MM.1S (cell line): Measurements from ENCODE around the gene FAM180A.

ENCODE experiments used
- DNase-seq: peaks from one replicate; pipeline ENCODE4 v3.0.0-alpha.2; 2015
- H2AFZ ChIP-seq: fragments of 300-600 bp; sonication (generic); 2 replicates; pipeline ENCODE4 v1.6.0; 2016; ENCODE audit warnings: antibody characterized with exemption, low read length
- H3F3A ChIP-seq: fragments of 300-600 bp; sonication (generic); 2 replicates; pipeline ENCODE4 v1.6.1; 2016; ENCODE audit warnings: mild to moderate bottlenecking, antibody characterized with exemption, low read length, moderate library complexity, mixed read lengths; ENCODE audit not compliant: insufficient read depth
- H3K27ac ChIP-seq: fragments of 300-600 bp; sonication (generic); 2 replicates; pipeline ENCODE4 v1.5.1; 2016; ENCODE audit warnings: mild to moderate bottlenecking, low read length
- H3K27me3 ChIP-seq: fragments of 300-600 bp; sonication (generic); replicated peaks from 2 replicates; pipeline ENCODE4 v1.6.0; 2016; ENCODE audit warnings: low read length; ENCODE audit not compliant: insufficient read depth
- H3K36me3 ChIP-seq: fragments of 300-600 bp; sonication (generic); replicated peaks from 2 replicates; pipeline ENCODE4 v1.6.1; 2016; ENCODE audit warnings: mild to moderate bottlenecking, low read length, mixed read lengths; ENCODE audit not compliant: insufficient read depth
- H3K4me1 ChIP-seq: fragments of 300-600 bp; sonication (generic); 2 replicates; pipeline ENCODE4 v1.6.1; 2016; ENCODE audit warnings: low read length, mixed read lengths
- H3K4me2 ChIP-seq: fragments of 300-600 bp; sonication (generic); 2 replicates; pipeline ENCODE4 v1.6.0; 2016; ENCODE audit warnings: low read depth, low read length
- H3K4me3 ChIP-seq: fragments of 300-600 bp; sonication (generic); 2 replicates; pipeline ENCODE4 v1.5.1; 2016; ENCODE audit warnings: low read length, mixed read lengths
- H3K79me2 ChIP-seq: fragments of 300-600 bp; sonication (generic); 2 replicates; pipeline ENCODE4 v1.6.1; 2016; ENCODE audit warnings: mixed run types, low read length, mixed read lengths
- H3K9ac ChIP-seq: fragments of 300-600 bp; sonication (generic); 2 replicates; pipeline ENCODE4 v1.6.1; 2016; ENCODE audit warnings: low read length, mixed read lengths
- H3K9me2 ChIP-seq: fragments of 300-600 bp; sonication (generic); replicated peaks from 2 replicates; pipeline ENCODE4 v1.6.1; 2016; ENCODE audit warnings: mild to moderate bottlenecking, low read length, mixed read lengths; ENCODE audit not compliant: insufficient read depth
- H3K9me3 ChIP-seq: fragments of 300-600 bp; sonication (generic); replicated peaks from 2 replicates; pipeline ENCODE4 v1.6.1; 2016; ENCODE audit warnings: mild to moderate bottlenecking, low read length, mixed read lengths; ENCODE audit not compliant: insufficient read depth
- H4K20me1 ChIP-seq: fragments of 300-600 bp; sonication (generic); 2 replicates; pipeline ENCODE4 v1.6.1; 2016; ENCODE audit warnings: mild to moderate bottlenecking, low read length, moderate library complexity, mixed read lengths; ENCODE audit not compliant: insufficient read depth
- CTCF ChIP-seq: fragments of 300-600 bp; sonication (generic); IDR thresholded peaks from 2 replicates; pipeline ENCODE4 v1.5.1; 2016; ENCODE audit warnings: antibody characterized with exemption, low read length, mixed read lengths
- EZH2 ChIP-seq: fragments of 300-600 bp; sonication (generic); optimal IDR thresholded peaks from 2 replicates; pipeline ENCODE3; 2017; ENCODE audit warnings: low read depth, mild to moderate bottlenecking, antibody characterized with exemption, low read length, mixed read lengths
- EZH2phosphoT487 ChIP-seq: fragments of 300-600 bp; sonication (generic); IDR thresholded peaks from 2 replicates; pipeline ENCODE4 v1.6.1; 2018; ENCODE audit warnings: antibody characterized with exemption, low read length

FAM180A gene

GRCh38 chr7:135791543-135792362, 43.1 kb upstream of the FAM180A start:
- Histone ChIP-seq H3K27me3 (no peaks in the 10 kb centered on the region), H4K20me1 (no peaks in the 10 kb centered on the region), H3K36me3 (no peaks in the 10 kb centered on the region), H3K4me1 (no peaks in the 10 kb centered on the region), H3K4me3 (no peak overlapping the region), H3K79me2 (no peaks in the 10 kb centered on the region), H2AFZ (no peak overlapping the region), H3F3A (no peaks in the 10 kb centered on the region), H3K9me3 (no peaks in the 10 kb centered on the region), H3K9me2 (no peaks in the 10 kb centered on the region), H3K27ac (no peak overlapping the region), H3K4me2 (no peak overlapping the region), H3K9ac (no peak overlapping the region)
- DNase-seq: no peak
- TF ChIP-seq CTCF (no peak), EZH2 (no peak), EZH2phosphoT487 (no peak)

GRCh38 chr7:135790371-135790977, 41.9 kb upstream of the FAM180A start:
- H3K4me2 ChIP-seq: no peak overlapping the region
- H3K79me2 ChIP-seq: no peaks in the 10 kb centered on the region
- H3K4me1 ChIP-seq: no peaks in the 10 kb centered on the region
- no peaks in the 10 kb centered on the region for H4K20me1 ChIP-seq
- no peaks in the 10 kb centered on the region for H3F3A ChIP-seq
- no peak overlapping the region for H3K9ac ChIP-seq
- no peaks in the 10 kb centered on the region for H3K9me3 ChIP-seq
- no peaks in the 10 kb centered on the region for H3K36me3 ChIP-seq
- H2AFZ ChIP-seq: no peak overlapping the region
- no peaks in the 10 kb centered on the region for H3K9me2 ChIP-seq
- no peaks in the 10 kb centered on the region for H3K27me3 ChIP-seq
- H3K27ac ChIP-seq: no peak overlapping the region
- no peak for DNase-seq
- no peak overlapping the region for H3K4me3 ChIP-seq
- TF ChIP-seq CTCF: no peak
- no peak for TF ChIP-seq EZH2
- TF ChIP-seq EZH2phosphoT487: no peak

GRCh38 chr7:135789956-135790355, 41.3 kb upstream of the FAM180A start:
- Histone ChIP-seq H3K9ac (no peak overlapping the region), H3K27me3 (no peaks in the 10 kb centered on the region), H3K36me3 (no peaks in the 10 kb centered on the region), H3K4me1 (no peaks in the 10 kb centered on the region), H3F3A (no peaks in the 10 kb centered on the region), H3K4me2 (no peak overlapping the region), H2AFZ (no peak overlapping the region), H3K27ac (no peak overlapping the region), H3K79me2 (no peaks in the 10 kb centered on the region), H4K20me1 (no peaks in the 10 kb centered on the region), H3K4me3 (no peak overlapping the region), H3K9me3 (no peaks in the 10 kb centered on the region), H3K9me2 (no peaks in the 10 kb centered on the region)
- DNase-seq: no peak
- TF ChIP-seq CTCF (no peak), EZH2phosphoT487 (no peak), EZH2 (no peak)
